Endothelial cell (in vitro differentiated cells): ENCODE data around the gene SLC35B2. TPM values are rescaled to one million over a fixed set of nuclear protein-coding genes. Genes with fewer than 3 reads are reported as not detected.

Experiments
- DNase-seq: peaks from one replicate; pipeline ENCODE4 v3.0.0; 2021; ENCODE audit warnings: low spot score
- H3K27ac Mint-ChIP-seq: one replicate; pipeline ENCODE4 v1.8.0; 2021; ENCODE audit warnings: mixed read lengths, inconsistent platforms; ENCODE audit not compliant: unreplicated experiment
- H3K27me3 Mint-ChIP-seq: one replicate; pipeline ENCODE4 v1.8.0; 2021; ENCODE audit warnings: mild to moderate bottlenecking, moderate library complexity, mixed read lengths, inconsistent platforms; ENCODE audit not compliant: unreplicated experiment
- H3K36me3 Mint-ChIP-seq: one replicate; pipeline ENCODE4 v1.8.0; 2021; ENCODE audit warnings: mild to moderate bottlenecking, low read depth, mixed read lengths, inconsistent platforms; ENCODE audit not compliant: unreplicated experiment
- H3K4me1 Mint-ChIP-seq: one replicate; pipeline ENCODE4 v1.8.0; 2021; ENCODE audit warnings: mild to moderate bottlenecking, mixed read lengths, inconsistent platforms; ENCODE audit not compliant: unreplicated experiment
- H3K4me3 Mint-ChIP-seq: one replicate; pipeline ENCODE4 v1.8.0; 2021; ENCODE audit warnings: mild to moderate bottlenecking, mixed read lengths, inconsistent platforms; ENCODE audit not compliant: unreplicated experiment
- H3K9me3 Mint-ChIP-seq: one replicate; pipeline ENCODE4 v1.8.0; 2021; ENCODE audit warnings: mixed read lengths, inconsistent platforms; ENCODE audit not compliant: unreplicated experiment
- CTCF ChIP-seq: fragments of 200-600 bp; sonication (generic); IDR thresholded peaks from one replicate; pipeline ENCODE4 v1.5.0; 2021; ENCODE audit warnings: antibody characterized with exemption; ENCODE audit not compliant: unreplicated experiment
- total RNA-seq: library from RNA; stranded (reverse); fragmentation: NEBNext Ultra II Directional; extraction: Animal tissue kit (Norgen Biotek cat#: 25700); gene quantifications from one replicate; pipeline ENCODE4 v1.2.1, GENCODE V29; 2021; ENCODE audit not compliant: unreplicated experiment

The SLC35B2 gene
- total RNA-seq, 1 donor from 2014 or later: 31.8 TPM

DNA sequence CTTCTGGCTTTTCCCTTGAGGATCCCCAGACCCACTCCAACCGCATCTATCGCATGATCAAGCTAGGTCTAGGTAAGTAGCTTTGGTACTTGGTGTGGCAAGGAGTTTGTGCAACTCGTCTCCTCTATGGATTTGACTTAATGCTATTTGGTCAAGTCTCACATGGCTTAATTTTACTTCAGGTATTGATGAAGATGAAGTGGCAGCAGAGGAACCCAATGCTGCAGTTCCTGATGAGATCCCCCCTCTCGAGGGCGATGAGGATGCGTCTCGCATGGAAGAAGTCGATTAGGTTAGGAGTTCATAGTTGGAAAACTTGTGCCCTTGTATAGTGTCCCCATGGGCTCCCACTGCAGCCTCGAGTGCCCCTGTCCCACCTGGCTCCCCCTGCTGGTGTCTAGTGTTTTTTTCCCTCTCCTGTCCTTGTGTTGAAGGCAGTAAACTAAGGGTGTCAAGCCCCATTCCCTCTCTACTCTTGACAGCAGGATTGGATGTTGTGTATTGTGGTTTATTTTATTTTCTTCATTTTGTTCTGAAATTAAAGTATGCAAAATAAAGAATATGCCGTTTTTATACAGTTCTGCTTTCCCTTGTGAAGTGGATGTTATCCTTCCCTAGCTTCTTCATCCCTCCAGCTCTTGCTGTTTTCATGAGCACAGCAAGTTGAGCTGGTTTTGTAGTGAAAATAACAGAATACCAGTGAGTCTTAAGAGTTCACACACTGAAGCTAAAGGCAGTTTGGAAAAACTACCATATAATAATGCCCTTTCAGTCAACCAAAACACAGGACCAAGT, 3.8 kb downstream of the SLC35B2 start:
- H3K36me3 Mint-ChIP-seq: peaks cover 76% of the 10 kb centered on the region
- H3K4me1 Mint-ChIP-seq: peaks cover 51% of the 10 kb centered on the region
- DNase-seq: peak; percentile 73
- H3K4me3 Mint-ChIP-seq: peak overlapping the region; percentile 77
- H3K27me3 Mint-ChIP-seq: peaks cover 14% of the 10 kb centered on the region
- peak overlapping the region; percentile 16 for H3K27ac Mint-ChIP-seq
- no peaks in the 10 kb centered on the region for H3K9me3 Mint-ChIP-seq
- TF ChIP-seq CTCF: no peak

- Mint-ChIP-seq H3K4me3 (peak overlapping the region; percentile 52), H3K27ac (no peak overlapping the region), H3K4me1 (peaks cover 52% of the 10 kb centered on the region), H3K9me3 (no peaks in the 10 kb centered on the region), H3K36me3 (peaks cover 80% of the 10 kb centered on the region), H3K27me3 (peaks cover 14% of the 10 kb centered on the region)
- no peak for TF ChIP-seq CTCF
- no peak for DNase-seq
Measured at GRCh38 chr6:44251576-44252524, 5.5 kb downstream of the SLC35B2 start.

- Mint-ChIP-seq H3K27me3 (peaks cover 10% of the 10 kb centered on the region), H3K27ac (no peak overlapping the region)
- no peak for DNase-seq
Measured at GRCh38 chr6:44250718-44251123, 6.6 kb downstream of the SLC35B2 start.

DNA sequence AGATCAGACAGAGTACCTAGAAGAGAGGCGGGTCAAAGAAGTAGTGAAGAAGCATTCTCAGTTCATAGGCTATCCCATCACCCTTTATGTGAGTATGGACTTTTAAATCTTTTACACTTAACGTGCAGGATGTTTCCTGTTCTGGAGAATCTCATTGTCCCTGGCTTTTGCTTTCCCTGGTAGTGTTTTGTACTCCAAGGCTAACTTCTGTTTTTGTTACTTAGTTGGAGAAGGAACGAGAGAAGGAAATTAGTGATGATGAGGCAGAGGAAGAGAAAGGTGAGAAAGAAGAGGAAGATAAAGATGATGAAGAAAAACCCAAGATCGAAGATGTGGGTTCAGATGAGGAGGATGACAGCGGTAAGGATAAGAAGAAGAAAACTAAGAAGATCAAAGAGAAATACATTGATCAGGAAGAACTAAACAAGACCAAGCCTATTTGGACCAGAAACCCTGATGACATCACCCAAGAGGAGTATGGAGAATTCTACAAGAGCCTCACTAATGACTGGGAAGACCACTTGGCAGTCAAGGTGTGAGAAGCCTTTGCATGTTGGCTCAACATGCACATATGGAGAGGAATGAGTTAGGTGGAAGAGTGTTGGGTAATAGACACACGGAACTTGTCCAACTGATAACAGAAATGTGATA, 7.1 kb downstream of the SLC35B2 start:
- H3K27me3 Mint-ChIP-seq: peaks cover 15% of the 10 kb centered on the region
- peaks cover 73% of the 10 kb centered on the region for H3K36me3 Mint-ChIP-seq
- peak overlapping the region; percentile 15 for H3K27ac Mint-ChIP-seq
- no peak for DNase-seq
- TF ChIP-seq CTCF: no peak
- H3K4me1 Mint-ChIP-seq: peaks cover 43% of the 10 kb centered on the region
- H3K4me3 Mint-ChIP-seq: peak overlapping the region; percentile 73
- H3K9me3 Mint-ChIP-seq: no peaks in the 10 kb centered on the region

More at GRCh38 chr6:44250718-44251123, 6.6 kb downstream of the SLC35B2 start:
- peaks cover 74% of the 10 kb centered on the region for H3K36me3 Mint-ChIP-seq
- peaks cover 44% of the 10 kb centered on the region for H3K4me1 Mint-ChIP-seq
- no peak for TF ChIP-seq CTCF
- no peaks in the 10 kb centered on the region for H3K9me3 Mint-ChIP-seq
- H3K4me3 Mint-ChIP-seq: no peak overlapping the region
